CD4-positive, alpha-beta T cell treated with Interleukin-12 subunit alpha and Interleukin-12 subunit beta, for 1 hour (primary cell): ENCODE data around the gene DIP2C.
"Not testable (repeated sequence)": the region's sequence is repeated elsewhere in the genome, so short reads cannot be mapped to it uniquely, and the experiment has no call there.

Source experiments
- DNase-seq: peaks from one replicate; pipeline ENCODE4 v3.0.0-alpha.2; 2020

DIP2C gene

GRCh38 chr10:590721-591120 lies 98.7 kb downstream of the DIP2C start:
- no peak for DNase-seq

- no peak for DNase-seq
These were observed 99.3 kb downstream of the DIP2C start for GRCh38 chr10:589961-590680.

GRCh38 chr10:588246-589165 lies 101.0 kb downstream of the DIP2C start:
- DNase-seq: no peak

- DNase-seq: no peak
These were observed 102.8 kb downstream of the DIP2C start for GRCh38 chr10:586716-587115.

- no peak for DNase-seq
These were observed 103.3 kb downstream of the DIP2C start for GRCh38 chr10:586151-586550.

- DNase-seq: no peak
These were observed 104.0 kb downstream of the DIP2C start for GRCh38 chr10:585502-585901.

- not testable (repeated sequence) for DNase-seq
These were observed 104.8 kb downstream of the DIP2C start for GRCh38 chr10:584497-585290.

- DNase-seq: no peak
These were observed 106.0 kb downstream of the DIP2C start for GRCh38 chr10:583433-583832.

- DNase-seq: no peak
These were observed 107.6 kb downstream of the DIP2C start for GRCh38 chr10:581776-582330.

GRCh38 chr10:580778-581177 lies 108.7 kb downstream of the DIP2C start:
- DNase-seq: no peak

GRCh38 chr10:576130-576465 lies 113.4 kb downstream of the DIP2C start:
- no peak for DNase-seq

GRCh38 chr10:575402-576129 lies 113.9 kb downstream of the DIP2C start:
- no peak for DNase-seq

- DNase-seq: no peak
These were observed 116.8 kb downstream of the DIP2C start for GRCh38 chr10:572696-573095.

- DNase-seq: no peak
These were observed 117.6 kb downstream of the DIP2C start for GRCh38 chr10:571688-572451.

GRCh38 chr10:571166-571565 lies 118.3 kb downstream of the DIP2C start:
- no peak for DNase-seq

GRCh38 chr10:570628-571163 lies 118.8 kb downstream of the DIP2C start:
- DNase-seq: no peak

- no peak for DNase-seq
These were observed 119.4 kb downstream of the DIP2C start for GRCh38 chr10:569961-570627.

- no peak for DNase-seq
These were observed 120.6 kb downstream of the DIP2C start for GRCh38 chr10:568848-569247.

- DNase-seq: no peak
These were observed 121.6 kb downstream of the DIP2C start for GRCh38 chr10:567869-568268.

GRCh38 chr10:566241-566885 lies 123.1 kb downstream of the DIP2C start:
- DNase-seq: no peak
